Stimulated activated CD4-positive, alpha-beta T cell treated with anti-CD3 and anti-CD28 coated beads, Interleukin-12 subunit alpha, Interleukin-12 subunit beta, amount 100 ng/mL, for 24 hours (primary cell): Measurements from ENCODE around the gene HIPK1.
"Not testable (repeated sequence)": the region's sequence is repeated elsewhere in the genome, so short reads cannot be mapped to it uniquely, and the experiment has no call there.

Source experiments
- DNase-seq, 2 experiments: peaks; one replicate each; pipeline ENCODE4 v3.0.0-alpha.2; 2020; ENCODE audit warnings: low read depth in 2 of 2

The HIPK1 gene

GRCh38 chr1:114009393-114009792 lies 80.3 kb downstream of the HIPK1 start:
- DNase-seq: no peak

- no peak for DNase-seq
Observed at GRCh38 chr1:114010433-114011184, 81.5 kb downstream of the HIPK1 start.

- no peak for DNase-seq
Observed at GRCh38 chr1:114011796-114012195, 82.7 kb downstream of the HIPK1 start.

GRCh38 chr1:114015075-114015474 lies 86.0 kb downstream of the HIPK1 start:
- no peak for DNase-seq

- DNase-seq: not testable (repeated sequence)
Observed at GRCh38 chr1:114019724-114020123, 90.6 kb downstream of the HIPK1 start.

GRCh38 chr1:114021665-114022099 lies 92.6 kb downstream of the HIPK1 start:
- no peak for DNase-seq

GRCh38 chr1:114022877-114023276 lies 93.8 kb downstream of the HIPK1 start:
- no peak for DNase-seq

GRCh38 chr1:114023377-114023776 lies 94.3 kb downstream of the HIPK1 start:
- no peak for DNase-seq

- no peak for DNase-seq
Observed at GRCh38 chr1:114024049-114024448, 94.9 kb downstream of the HIPK1 start.

- no peak for DNase-seq
Observed at GRCh38 chr1:114025609-114026401, 96.7 kb downstream of the HIPK1 start.

- DNase-seq: no peak
Observed at GRCh38 chr1:114026797-114027196, 97.7 kb downstream of the HIPK1 start.
